ENCODE data around the gene GYS1. TPM values are rescaled to one million over a fixed set of nuclear protein-coding genes. Genes with fewer than 3 reads are reported as not detected.

GYS1 gene
- total and polyA plus RNA-seq, 2 of the 8 experiments (the other 6 are each of a cell fraction or from before 2014, with no cell fraction given): 30.0 to 38.7 TPM

- ChIA-PET POLR2A (ENCODE audit: partially characterized antibody) (interaction anchor here (0.6 to 4.6 kb wide), 13 partner anchors 9 to 156 kb away, joined by 3 to 27 read pairs (median 4); partner anchors contain the start of genes BAX, DHDH, NUCB1 and PPP1R15A), CTCF (ENCODE audit: partially characterized antibody) (interaction anchor here (0.5 to 3.0 kb wide), 50 partner anchors 9 to 415 kb away, joined by 3 to 18 read pairs (median 5); partner anchors contain the start of genes BAX, DHDH, FUT1 and GYS1)
- Histone ChIP-seq H3K18ac (ENCODE audit: extremely low read depth, low read length) (no peak overlapping the region), H2BK5ac (ENCODE audit: low read depth, low read length) (no peak overlapping the region), H3K79me2 (ENCODE audit: control insufficient read depth in 1 of 2, insufficient read depth in 2 of 2, low read length in 2 of 2) (peaks cover 0 to 5% of the 10 kb centered on the region in 2 experiments; a peak in 2 of 4 replicates), H2AFZ (ENCODE audit: low read length) (no peak overlapping the region), H4K5ac (ENCODE audit: insufficient read length, low read depth, low read length) (no peak overlapping the region), H2BK12ac (ENCODE audit: low read depth, low read length) (no peak overlapping the region), H3K23me2 (ENCODE audit: low read depth, low read length) (peaks cover 4% of the 10 kb centered on the region; the same call in 1 of the 2 replicates), H3K4ac (replicated peaks; ENCODE audit: insufficient read length, low read depth, low read length) (no peak overlapping the region), H2BK120ac (replicated peaks; ENCODE audit: low read depth, low read length) (no peak overlapping the region), H3K4me2 (ENCODE audit: insufficient read depth in 1 of 2, low read depth in 2 of 2, low read length in 2 of 2) (no peak overlapping the region; a peak in 1 of 4 replicates), H2AK5ac (ENCODE audit: low read depth, low read length) (no peak overlapping the region), H3K79me1 (ENCODE audit: low read depth, low read length) (0 out of 2 replicates have a peak, but pooled peaks cover under 1% of the 10 kb centered on the region), H3K56ac (replicated peaks; ENCODE audit: insufficient read length, low read depth, low read length) (no peak overlapping the region), H3K36me3 (ENCODE audit: control insufficient read depth in 2 of 4, insufficient read depth in 4 of 4, low read length in 3 of 4) (peaks cover 7 to 34% (median 19%) of the 10 kb centered on the region in 4 experiments; a peak in 5 of 8 replicates), H2BK20ac (ENCODE audit: low read length) (no peak overlapping the region), H3K4me1 (replicated peaks in 1 of 4; ENCODE audit: control insufficient read depth in 3 of 4, insufficient read depth in 4 of 4, low read length in 3 of 4) (peaks cover 0 to 3% (median 1%) of the 10 kb centered on the region in 4 experiments; a peak in 4 of 7 replicates), H3K23ac (ENCODE audit: insufficient read length) (no peak overlapping the region), H3K9me3 (ENCODE audit: insufficient read depth in 2 of 2, low read depth in 1 of 2, low read length in 1 of 2) (no peaks in the 10 kb centered on the region), H4K20me1 (replicated peaks in 1 of 2; ENCODE audit: control insufficient read depth in 1 of 2, insufficient read depth in 2 of 2, low read length in 2 of 2) (peaks cover under 1 to 11% of the 10 kb centered on the region in 2 experiments), H4K8ac (ENCODE audit: extremely low read depth, insufficient read depth, low read length) (no peak overlapping the region), H2BK15ac (ENCODE audit: low read length) (no peak overlapping the region), H3K4me3 (ENCODE audit: extremely low read depth in 1 of 4, insufficient read depth in 2 of 4, low read depth in 3 of 4, low read length in 4 of 4) (no peak overlapping the region), H3K27ac (ENCODE audit: low read depth, low read length) (no peak overlapping the region), H4K91ac (replicated peaks; ENCODE audit: insufficient read length, low read length) (no peak overlapping the region), H3K14ac (ENCODE audit: insufficient read length) (no peak overlapping the region), H3K9ac (replicated peaks in 1 of 4; ENCODE audit: extremely low read depth in 1 of 4, low read depth in 3 of 4, low read length in 3 of 4) (no peak overlapping the region), H3K27me3 (replicated peaks in 1 of 4; ENCODE audit: control insufficient read depth in 3 of 4, extremely low read depth in 1 of 4, insufficient read depth in 3 of 4, low read length in 3 of 4) (no peaks in the 10 kb centered on the region)
- WGBS, 2 experiments (ENCODE audit: extremely low coverage in 1 of 2, insufficient coverage in 1 of 2, insufficient read length in 1 of 2, insufficient replicate concordance in 2 of 2, low coverage in 1 of 2, low lambda C conversion rate in 2 of 2, missing lambda C conversion rate in 1 of 2): 28% methylated on average over 19 of the region's 19 CpGs; no CpG with 5 or more reads in 1 of the 2 experiments
- peak in 1 of 2 experiments; percentile 96 for DNase-seq (ENCODE audit: low read depth in 1 of 2, low spot score in 2 of 2)
- FAIRE-seq: peak; percentile 81
- TF ChIP-seq TBP (IDR thresholded peaks at IDR 0.05; ENCODE audit: low read depth, low read length) (0 out of 2 replicates have a peak, but pooled peaks have one; percentile 34), SP4 (IDR thresholded peaks at IDR 0.05; ENCODE audit: low read length) (0 out of 2 replicates have a peak, but pooled peaks have one; percentile 70), CTCF (IDR thresholded peaks at IDR 0.05; ENCODE audit: control extremely low read depth in 1 of 3, insufficient read depth in 1 of 3, low read depth in 1 of 3, low read length in 3 of 3) (peak; percentile 94 to 98 (median 95)), CBX5 (IDR thresholded peaks at IDR 0.05; ENCODE audit: low read depth, low read length) (no peak), POLR2A (IDR thresholded peaks at IDR 0.05; ENCODE audit: control extremely low read depth in 1 of 2, low read depth in 2 of 2, low read length in 2 of 2) (no peak), CREB1 (IDR thresholded peaks at IDR 0.05) (0 out of 2 replicates have a peak, but pooled peaks have one; percentile 22), SIN3A (conservative IDR thresholded peaks at IDR 0.05 in 1 of 2, IDR thresholded peaks at IDR 0.05 in 1 of 2; ENCODE audit: low read depth in 1 of 2, low read length in 2 of 2) (0 out of 4 replicates have a peak, but pooled peaks of 1 of the 2 experiments have one; percentile 56), TAF7 (optimal IDR thresholded peaks at IDR 0.05; ENCODE audit: borderline replicate concordance, low read depth, low read length) (no peak), GABPA (IDR thresholded peaks at IDR 0.05; ENCODE audit: borderline replicate concordance, insufficient read depth, low read length) (peak; percentile 49; the same call in 1 of the 2 replicates)
These were observed 22.1 kb downstream of the GYS1 start for GRCh38 chr19:48970923-48971395.

Data from H1 (cell line).